Kidney epithelial cell (primary cell): Measurements from ENCODE around the gene BRINP3. TPM values are rescaled to one million over a fixed set of nuclear protein-coding genes. Genes with fewer than 3 reads are reported as not detected.

Source experiments
- DNase-seq: peaks from one replicate; pipeline ENCODE4 v3.0.0-alpha.2; 2010; ENCODE audit warnings: low read depth
- H3K27me3 ChIP-seq: 2 replicates; pipeline ENCODE4 v1.6.0; 2011; ENCODE audit warnings: low read length; ENCODE audit not compliant: control insufficient read depth, insufficient read depth
- H3K36me3 ChIP-seq: 2 replicates; pipeline ENCODE4 v1.5.1; 2011; ENCODE audit warnings: low read length; ENCODE audit not compliant: control insufficient read depth, insufficient read depth
- H3K4me3 ChIP-seq: 2 replicates; pipeline ENCODE4 v1.5.1; 2011; ENCODE audit warnings: low read depth, mild to moderate bottlenecking, control low read depth, low read length
- CTCF ChIP-seq: IDR thresholded peaks from 2 replicates; pipeline ENCODE4 v1.5.1; 2011; ENCODE audit warnings: mild to moderate bottlenecking, moderate library complexity, low read length, control low read depth, inconsistent platforms; ENCODE audit not compliant: insufficient read depth, poor library complexity, severe bottlenecking
- total RNA-seq: library from RNA; depleted of rRNA; stranded (reverse); fragments of >200 nt; gene quantifications from 2 replicates; pipeline ENCODE4 v1.2.3, GENCODE V29; 2015

Gene BRINP3
- total RNA-seq, 1 donor from 2014 or later, result 0.04 TPM

GRCh38 chr1:190170321-190170720 lies 307.3 kb downstream of the BRINP3 start:
- DNase-seq, result no peak
- Histone ChIP-seq H3K27me3 (no peaks in the 10 kb centered on the region), H3K4me3 (no peak overlapping the region), H3K36me3 (no peaks in the 10 kb centered on the region)
- no peak for TF ChIP-seq CTCF

- no peak for TF ChIP-seq CTCF
- no peak overlapping the region for H3K4me3 ChIP-seq
- no peaks in the 10 kb centered on the region for H3K36me3 ChIP-seq
- no peak for DNase-seq
- no peaks in the 10 kb centered on the region for H3K27me3 ChIP-seq
These were observed 308.2 kb downstream of the BRINP3 start for GRCh38 chr1:190169311-190170067.

GRCh38 chr1:190168893-190169280 lies 308.8 kb downstream of the BRINP3 start:
- Histone ChIP-seq H3K4me3 (no peak overlapping the region), H3K27me3 (no peaks in the 10 kb centered on the region), H3K36me3 (no peaks in the 10 kb centered on the region)
- no peak for DNase-seq
- TF ChIP-seq CTCF, result no peak

- DNase-seq, result peak; percentile 70
- Histone ChIP-seq H3K27me3 (no peaks in the 10 kb centered on the region), H3K4me3 (no peak overlapping the region), H3K36me3 (no peaks in the 10 kb centered on the region)
- TF ChIP-seq CTCF, result no peak
These were observed 309.4 kb downstream of the BRINP3 start for GRCh38 chr1:190168116-190168892.

- H3K27me3 ChIP-seq, result no peaks in the 10 kb centered on the region
- no peak for DNase-seq
- no peaks in the 10 kb centered on the region for H3K36me3 ChIP-seq
- no peak overlapping the region for H3K4me3 ChIP-seq
- TF ChIP-seq CTCF, result no peak
These were observed 318.5 kb downstream of the BRINP3 start for GRCh38 chr1:190159146-190159545.
